ENCODE results near the gene NPHS2.
"Not testable (repeated sequence)": the region's sequence is repeated elsewhere in the genome, so short reads cannot be mapped to it uniquely, and the experiment has no call there.

GRCh38 chr1:179518544-179518943 lies 57.2 kb downstream of the NPHS2 start:
- TF ChIP-seq CTCF (conservative IDR thresholded peaks at IDR 0.05); EZH2 (IDR thresholded peaks at IDR 0.05; ENCODE audit: low read depth): not testable (repeated sequence)
